Inferior parietal cortex (tissue), 1 donor: Measurements from ENCODE around the gene TTC9B.

Experiments used
- DNase-seq: peaks from one replicate; pipeline ENCODE4 v3.0.0-alpha.2; 2016; ENCODE audit errors: extremely low spot score

TTC9B gene

DNA sequence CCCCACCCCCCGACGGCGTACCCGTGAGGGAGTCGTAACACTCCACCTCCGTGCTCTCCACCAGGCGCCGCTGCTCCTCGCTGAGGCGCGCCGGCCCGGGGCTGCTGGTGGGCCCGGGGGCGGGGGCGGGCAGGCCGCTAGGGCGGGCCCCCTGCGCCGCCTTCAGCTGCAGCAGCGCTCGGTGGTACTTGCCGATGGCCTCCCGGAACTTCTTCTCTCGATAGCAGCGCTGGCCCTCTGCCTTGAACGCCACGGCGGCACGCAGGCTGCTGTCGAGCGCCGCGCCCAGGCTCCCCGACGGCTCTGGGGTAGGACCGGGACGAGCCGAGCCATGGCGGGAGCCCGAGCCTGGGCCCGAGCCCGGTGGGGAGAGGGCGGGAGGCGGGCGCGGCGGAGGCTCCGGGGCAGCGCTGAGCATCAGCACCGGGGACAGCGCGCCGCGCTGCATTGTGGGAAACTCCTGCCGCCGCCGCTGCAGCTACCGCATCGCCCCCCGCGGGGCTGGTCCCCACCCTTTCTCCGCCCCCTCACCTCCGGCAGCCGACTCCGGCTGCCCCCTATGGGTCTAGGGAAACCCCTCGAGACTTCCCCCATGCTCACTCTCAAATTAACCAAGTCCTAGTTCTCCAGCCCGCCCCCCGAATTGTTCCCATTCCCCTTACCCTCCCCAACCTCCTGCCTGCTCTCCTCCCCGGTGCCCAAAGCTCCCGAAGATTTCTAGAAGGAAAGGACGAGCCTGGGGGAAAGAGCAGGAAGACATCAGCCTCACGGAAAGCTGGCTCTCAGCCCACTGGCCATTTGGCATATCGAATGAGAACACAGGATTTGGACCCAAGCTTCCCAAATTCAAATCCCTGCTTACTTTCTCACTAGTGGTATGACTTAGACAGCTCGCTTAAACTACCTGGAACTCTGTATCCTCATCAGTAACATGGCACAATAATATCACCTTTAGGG lies at the start of gene TTC9B:
Gene TTC9B, minus strand, starts transcription at position 451 of the 957 bp plus-strand sequence. Its CDS starts 3 bp downstream, at position 448.
- DNase-seq: no peak

DNA sequence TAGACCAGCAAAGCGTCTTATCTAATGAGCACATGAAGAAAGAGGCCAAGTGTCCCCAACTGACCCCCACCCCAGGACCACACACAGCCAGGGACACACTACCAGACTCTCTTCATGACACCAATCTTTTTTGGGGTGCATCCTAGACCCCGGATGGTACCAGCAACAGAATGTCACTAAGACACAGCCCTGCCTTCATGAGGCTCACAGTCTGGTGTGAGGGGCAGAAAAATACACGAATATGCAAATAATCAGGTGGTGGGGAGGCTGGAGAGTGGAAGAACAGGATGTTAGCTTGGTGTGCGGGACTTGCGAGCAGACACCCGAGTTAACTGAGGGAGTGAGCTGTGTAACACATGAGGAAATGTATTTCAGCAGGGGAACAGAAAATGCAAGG lies 49.4 kb upstream of the TTC9B start:
- no peak for DNase-seq

DNA sequence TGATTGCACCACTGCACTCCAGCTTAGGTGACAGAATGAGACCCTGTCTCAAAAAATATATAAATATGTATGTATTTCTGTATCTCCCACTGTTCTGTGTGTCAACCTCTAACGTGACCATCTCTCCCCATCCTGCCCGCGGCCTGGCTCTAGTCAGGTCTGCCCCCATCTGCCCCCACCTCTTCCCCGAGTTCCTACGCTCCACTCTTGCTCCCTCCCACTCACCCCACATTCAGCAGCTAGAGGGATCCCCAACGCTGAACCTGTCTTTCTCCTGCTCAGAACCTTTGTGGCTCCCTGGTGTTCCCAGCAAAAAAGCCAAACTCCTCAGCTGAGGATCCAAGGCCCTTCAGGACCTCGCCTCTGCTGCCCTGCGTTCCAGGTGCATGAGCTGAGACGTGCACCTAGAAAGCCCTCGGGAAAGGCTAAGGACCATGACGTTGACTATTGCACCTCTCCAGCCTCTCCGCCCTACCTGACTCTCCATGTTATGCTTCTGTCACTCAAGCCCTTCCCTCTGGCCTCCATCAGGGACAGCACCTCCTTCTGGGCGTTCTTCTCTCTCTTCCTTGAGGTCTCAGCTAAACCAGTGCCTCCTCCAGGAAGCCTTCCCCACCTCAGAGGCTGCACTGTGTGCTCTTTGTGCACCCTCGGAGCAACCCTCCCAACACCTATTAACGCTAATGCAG lies 48.9 kb upstream of the TTC9B start:
- no peak for DNase-seq

DNA sequence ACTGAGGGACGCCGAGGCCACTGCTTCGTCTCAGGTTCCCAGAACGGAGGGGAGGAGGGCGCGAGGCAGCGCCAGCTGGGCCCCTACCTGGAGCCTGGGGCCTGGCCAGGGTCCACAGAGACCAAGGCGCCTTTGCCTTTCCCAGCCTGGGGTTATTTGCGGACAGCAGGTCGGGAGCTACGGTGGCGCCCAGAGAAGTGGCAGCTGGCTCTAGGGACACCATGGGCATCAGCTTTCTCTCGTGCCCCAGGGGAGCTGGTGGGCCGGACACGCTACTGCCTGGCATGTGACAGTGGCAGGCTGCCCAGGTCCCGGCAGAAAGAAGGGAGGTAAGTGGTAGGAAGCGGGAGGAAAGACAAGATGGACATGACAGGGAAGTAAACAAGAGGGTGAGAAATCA lies 47.9 kb upstream of the TTC9B start:
- no peak for DNase-seq

DNA sequence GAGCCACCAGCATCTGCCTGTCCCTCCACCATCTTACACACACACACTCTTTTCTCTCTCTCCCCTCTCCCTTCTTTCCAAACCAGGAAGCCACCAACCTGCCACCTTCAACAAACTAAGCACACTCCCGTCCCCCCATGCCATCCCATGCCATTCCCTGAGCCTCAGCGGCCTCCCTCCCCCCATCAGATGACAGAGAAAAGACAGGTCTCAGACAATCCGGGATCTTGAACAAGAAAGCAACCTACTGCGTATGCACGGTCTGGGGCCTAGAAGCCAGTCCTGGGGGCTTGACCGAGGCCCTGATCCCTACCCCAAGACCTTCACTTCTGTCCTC lies 47.5 kb upstream of the TTC9B start:
- no peak for DNase-seq

DNA sequence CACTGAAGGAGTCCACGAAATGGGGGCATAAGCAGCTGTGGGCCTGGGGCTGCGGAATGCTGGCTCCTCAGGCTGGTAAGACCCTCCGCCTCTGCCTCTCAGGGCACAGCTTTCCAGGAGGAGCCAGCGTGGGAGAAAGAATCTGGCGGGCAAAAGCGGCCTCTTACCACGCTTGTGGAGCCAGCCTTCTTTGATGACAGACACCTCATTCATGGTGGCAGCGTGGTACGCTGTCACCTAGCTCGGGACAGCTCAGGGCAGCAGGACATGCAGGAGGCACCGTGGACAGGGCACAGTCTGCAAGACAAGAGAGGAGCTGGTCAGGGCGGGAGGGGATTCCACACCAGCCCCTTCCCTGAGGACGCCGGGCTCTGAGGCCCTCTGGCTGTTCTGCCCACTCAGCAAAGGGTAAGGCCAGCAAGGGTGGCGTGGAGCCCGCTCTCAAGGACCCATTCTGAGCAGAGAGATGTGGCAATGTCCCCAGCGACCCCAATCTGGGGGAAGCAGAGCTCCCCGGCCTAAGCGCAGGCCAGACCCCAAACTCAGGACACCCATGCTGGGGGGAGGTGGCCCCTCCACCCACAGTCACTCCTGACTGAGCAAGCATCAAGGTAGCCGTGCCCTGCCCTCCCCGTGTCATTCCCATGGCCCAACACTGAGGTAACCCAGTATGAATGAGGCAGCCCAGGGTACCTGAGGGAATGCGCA lies 47.0 kb upstream of the TTC9B start:
- DNase-seq: no peak

DNA sequence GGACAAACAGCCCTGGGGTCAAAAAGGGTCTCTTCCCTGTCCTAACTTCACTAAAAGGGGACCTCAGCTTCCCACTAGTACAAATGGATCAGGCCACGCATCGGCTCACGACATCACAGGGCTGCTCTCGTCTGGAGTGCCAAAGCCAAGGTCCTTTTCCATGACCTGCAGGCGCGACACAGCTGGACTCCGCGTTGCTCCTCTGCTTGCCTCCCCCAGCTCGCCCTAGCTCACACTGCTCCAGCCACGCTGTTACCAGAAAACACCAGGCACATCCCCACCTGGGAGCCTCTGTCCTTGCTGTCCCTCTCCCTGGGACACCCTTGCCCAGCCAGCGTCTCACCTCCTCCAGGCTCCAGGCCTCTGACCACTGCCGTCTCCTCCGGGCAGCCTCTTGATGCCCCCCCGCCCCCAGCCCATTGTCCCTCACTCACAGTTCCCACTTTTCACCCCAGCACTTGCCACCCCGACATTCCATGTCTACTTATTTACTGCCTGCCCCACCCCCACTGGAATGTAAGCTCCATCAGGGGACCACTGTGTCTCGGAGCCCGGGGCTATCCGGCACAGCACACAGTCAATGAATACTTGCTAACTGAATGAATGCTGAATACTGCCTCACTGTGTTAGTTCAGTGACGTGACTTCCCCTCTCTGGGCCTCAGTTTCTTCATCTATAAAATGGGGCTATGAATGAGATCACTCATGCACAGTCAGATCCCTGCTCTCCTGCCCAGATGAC lies 46.3 kb upstream of the TTC9B start:
- no peak for DNase-seq

DNA sequence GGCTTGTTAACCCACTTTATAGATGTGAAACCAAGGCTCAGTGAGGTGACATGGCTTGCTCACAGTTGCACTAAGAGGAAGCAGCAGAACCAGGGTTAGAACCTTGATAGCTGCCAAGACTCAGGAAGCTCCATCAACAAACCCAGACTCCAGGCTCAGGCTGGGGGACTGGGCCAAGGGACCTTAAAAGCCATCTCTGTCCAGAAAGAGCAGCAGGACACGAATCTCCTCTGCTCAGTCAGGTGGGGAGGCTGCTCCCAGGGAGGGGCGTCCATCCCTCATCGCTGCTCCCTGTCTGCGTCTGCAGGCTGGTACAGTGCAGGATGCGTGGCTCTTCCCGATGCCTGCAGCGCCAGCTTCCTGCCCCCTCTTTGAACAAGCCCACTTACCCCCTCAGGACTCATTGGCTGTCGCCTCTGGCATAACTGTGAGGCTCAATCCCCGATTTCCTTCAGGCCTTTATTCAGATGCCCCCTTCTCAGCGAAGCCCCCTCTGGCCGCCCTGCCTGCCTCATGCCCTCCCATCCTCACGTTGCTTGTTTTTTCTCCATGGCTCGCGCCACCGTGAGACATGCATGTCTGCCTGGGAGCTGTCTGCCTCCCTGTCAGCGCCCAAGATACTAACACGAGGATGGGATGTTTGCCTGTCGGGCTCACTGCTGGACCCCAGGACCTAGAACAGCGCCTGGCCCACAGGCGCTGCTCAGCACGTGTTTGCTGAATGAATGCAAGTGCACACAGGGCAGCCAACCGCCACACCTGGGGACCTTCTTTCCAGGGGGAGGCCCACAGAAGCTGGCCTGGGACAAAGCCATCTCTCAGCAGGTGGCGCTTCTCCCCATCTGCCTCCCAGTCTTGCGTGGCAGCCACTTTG lies 45.5 kb upstream of the TTC9B start:
- DNase-seq: no peak

DNA sequence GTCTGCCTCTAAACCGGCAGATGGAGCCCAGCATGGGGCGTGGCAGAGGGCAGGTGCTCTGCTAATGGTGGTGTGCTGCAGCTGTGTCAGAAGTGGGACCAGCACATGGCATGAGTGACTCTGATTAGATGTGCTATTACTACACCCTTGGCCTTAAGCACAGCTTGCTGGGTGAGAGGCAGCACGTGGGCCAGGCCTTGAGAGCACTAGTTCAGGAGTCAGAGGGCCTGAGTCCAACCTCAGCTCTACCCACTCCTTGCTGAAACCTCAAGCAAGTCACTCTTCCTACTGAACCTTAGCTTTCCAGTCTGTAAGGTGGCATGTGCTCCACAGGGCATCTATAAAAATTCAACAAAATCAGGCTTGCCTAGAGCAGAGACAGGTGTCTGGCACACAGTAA lies 44.2 kb upstream of the TTC9B start:
- no peak for DNase-seq

DNA sequence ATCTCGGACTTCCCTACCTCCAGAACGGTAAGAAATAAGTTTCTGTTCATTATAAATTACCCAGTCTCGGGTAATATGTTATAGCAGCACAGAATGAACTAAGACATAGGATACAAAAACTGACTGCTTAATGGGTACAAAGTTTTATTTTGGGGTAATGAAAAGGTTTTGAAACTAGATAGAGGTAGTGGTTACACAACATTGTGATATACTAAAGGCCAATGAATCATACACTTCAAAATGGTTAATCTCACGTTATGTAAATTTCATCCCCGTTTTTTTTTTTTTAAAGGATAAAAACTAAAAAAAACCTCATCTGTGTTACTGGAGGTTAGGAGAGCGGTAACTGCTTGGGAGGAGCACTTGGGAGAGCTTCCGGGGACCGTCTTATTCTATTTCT lies 43.4 kb upstream of the TTC9B start:
- no peak for DNase-seq

DNA sequence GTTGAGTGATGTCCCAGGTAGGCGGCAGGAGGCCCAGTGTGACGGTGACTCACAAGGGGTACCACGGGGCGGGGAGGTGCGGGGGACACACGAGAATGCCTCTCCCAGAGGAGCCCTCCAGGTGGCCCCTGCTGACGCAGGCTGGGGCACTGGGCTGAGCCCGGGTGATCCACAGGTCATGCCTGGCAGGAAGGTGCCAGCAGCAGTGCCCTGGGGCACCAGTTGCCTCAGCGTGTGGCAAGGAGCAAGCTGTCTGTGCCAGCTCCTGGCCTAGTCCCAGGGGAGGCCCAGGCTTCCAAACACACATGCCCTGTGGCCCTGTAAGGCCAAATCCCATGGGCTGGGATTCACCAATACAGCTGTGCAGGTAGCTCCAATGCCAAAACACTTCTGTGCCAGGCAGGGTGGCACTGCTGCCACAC lies 38.9 kb upstream of the TTC9B start:
- no peak for DNase-seq

DNA sequence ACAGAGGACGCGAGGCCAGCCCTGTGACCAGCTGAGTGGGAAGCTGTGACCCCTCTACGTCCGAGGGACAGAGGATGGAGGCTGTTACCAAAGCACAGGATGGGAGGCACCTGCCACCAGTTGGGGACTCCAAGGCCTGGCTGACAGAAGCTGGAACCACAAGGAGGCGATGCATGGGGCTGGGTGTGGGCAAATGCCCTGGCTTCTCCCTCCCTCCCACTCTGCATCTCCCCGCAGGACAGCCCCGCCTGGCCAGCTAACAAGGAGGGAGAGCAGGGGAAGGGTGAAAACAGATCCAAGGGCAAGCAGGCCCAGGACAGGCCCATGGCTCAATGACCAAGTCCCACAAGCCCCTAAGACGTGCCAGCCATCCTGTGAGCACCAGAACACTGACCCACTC lies 38.3 kb upstream of the TTC9B start:
- no peak for DNase-seq

DNA sequence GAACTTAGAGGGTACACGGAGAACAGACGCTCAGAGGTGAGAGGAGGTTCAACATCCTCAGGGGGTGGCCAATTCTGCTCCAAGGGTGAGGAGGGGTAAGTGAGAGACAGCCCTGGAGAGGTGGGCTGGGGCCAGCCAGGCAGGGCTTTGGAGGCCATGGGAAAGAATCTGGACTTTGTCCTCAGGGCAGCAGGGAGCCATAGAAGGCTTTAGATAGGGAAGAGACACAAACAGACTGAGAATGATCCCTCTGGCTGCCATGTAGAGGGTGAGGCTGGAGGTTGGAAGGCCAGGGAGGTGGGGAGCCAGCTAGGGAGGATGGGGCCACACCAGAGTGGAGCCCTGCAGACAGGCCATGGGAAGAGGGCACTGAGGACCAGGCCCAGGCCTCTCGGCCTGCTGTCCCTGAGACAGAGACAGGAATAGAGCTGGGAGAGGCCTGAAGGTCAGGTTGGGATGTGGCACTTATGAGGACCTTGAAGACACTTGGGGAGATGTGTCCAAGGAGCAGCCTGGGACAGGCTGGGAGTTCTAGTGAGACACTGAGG lies 37.5 kb upstream of the TTC9B start:
- no peak for DNase-seq

DNA sequence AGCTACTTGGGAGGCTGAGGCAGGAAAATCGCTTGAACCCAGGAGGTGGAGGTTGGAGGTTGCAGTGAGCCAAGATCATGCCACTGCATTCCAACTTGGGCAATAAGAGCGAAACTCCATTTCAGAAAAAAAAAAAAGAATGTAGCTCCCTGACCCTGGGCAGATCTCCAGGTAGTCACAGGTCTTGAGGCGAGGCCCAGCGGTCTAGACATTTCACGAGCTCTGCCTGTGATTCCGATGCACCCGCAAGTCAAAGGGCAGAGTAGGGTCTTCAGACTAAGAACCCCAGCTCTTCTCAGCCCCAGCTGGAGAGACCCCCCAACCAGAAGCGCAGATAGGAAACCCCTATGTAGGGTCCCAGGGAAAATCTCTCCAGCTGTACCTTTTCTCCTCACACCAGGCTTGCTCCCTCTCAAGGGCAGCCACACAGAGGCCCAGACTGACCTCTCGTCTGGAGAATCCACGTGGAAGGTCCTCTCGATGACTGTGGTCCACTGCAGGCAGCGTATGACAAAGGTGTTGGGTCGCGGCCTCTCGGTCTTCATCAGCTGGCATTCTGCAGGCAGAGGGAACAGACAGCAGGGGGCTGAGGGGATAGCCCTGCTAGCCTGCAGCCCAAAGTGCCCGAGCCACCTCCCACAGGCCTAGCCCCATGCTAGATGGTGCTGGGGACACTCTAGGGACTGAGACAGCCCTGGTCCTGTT lies 36.7 kb upstream of the TTC9B start:
- DNase-seq: no peak

DNA sequence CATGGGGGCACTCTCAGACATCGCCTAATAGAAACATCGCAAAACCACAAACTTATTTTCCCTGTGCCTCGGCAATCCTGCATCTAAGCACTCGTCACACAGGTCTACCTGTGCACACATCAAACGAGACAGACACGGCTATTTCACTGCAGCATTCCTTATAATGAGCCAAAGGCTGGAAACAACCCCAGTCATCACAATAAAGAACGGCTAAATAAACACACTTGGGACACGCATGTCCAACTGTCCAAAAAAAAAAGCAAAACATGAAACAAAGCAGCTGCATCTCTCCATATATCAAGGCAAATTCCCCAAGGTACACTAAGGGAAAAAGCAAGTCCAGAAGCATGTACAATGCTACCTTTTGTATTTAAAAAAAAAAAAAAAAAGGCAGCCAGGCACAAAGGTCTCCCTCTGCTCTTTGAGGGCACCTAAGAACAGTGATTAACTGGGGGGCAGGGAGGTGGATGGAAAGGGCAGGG lies 35.5 kb upstream of the TTC9B start:
- no peak for DNase-seq

DNA sequence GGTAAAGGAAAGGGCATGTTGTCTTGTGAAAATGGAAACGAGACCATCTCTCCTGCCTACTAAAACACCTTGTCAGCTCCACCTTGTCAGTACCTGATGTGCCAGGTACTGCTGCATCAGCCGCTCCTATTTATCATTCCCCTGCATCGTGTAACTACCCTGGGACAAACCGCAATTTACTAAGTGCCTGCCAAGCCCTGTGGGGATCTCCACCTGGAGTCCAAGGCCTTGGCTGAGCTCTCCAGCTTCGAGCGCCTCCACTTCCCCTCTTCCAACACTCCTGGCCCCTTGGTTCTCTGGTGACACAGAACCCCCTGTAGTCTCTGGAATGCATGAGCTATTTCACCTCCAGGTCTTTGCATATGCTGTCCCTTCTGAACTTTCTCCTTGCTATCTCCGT lies 34.2 kb upstream of the TTC9B start:
- DNase-seq: no peak

DNA sequence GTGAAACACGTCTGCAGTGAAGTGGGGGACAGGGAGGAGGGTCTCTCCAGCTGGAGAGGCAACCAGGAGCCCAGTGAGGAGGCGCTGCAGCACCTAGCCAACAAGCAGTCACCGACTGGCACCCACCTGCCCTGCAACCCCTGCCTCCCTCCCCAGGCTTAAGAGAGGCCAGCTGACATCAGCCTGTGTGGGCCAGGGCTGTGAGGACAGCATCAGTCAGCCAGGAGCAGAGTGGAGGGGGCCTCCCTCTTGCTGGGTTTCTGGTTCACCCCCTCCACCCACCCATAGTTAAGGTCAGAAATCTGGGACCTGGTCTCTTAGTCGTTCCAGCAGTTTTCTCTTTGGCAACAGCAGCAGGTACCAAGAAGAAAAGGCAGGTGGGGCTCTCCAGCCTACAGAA lies 33.8 kb upstream of the TTC9B start:
- no peak for DNase-seq

DNA sequence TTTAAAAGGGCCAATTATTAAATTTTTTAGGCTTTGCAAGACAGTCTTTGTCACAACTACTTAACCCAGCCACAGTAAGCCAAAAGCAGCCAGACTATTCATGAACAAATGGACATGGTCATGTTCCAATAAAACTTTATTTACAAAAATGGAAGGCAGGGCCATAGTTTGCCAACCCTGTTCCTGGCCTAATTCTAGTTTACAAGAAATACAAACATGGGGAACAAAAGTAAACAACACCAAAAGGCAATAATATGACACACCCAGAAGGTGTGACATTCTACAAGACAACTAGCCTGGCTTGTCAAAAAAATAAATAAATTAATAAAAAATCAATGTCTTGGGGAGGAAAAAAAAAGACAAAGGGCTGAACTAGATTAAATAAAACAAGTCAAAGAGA lies 33.1 kb upstream of the TTC9B start:
- no peak for DNase-seq

DNA sequence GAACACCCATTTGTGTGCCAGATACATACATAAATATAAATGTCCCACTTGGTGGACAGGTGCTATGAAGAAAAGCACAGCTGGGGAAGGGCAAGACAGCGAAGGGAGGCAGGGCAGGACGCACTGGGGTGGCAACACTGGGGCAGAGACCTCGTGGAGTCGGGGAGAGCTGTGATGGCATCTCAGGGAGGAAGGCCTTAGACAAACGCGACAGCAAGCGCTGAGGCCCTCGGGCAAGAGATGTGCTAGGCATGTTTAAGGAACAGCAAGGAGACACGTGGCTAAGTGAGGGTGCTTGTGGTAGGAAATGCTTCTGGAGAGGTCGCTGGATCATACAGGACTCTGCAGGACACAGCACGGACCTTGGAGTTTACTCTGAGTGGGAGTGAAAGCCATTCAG lies 31.6 kb upstream of the TTC9B start:
- DNase-seq: no peak

DNA sequence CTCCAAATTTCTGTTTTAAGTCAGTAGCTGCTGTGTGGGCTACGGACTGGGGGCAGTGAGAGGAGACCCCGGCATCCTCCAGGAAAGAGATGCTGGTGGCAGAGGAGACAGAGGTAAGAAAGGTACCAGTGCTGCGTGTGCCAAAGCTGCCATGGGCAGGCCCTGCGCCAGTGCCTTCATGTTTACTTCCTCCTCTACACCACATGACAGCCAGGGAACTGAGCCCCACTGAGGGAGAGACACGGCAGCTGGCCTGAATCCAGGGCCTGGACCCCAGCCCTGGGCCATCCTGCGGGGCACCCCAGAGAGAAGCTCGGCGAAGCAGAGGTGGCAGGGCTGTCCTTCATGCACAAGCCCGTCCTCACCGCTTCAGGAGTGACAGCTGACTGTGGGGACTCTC lies 31.0 kb upstream of the TTC9B start:
- no peak for DNase-seq
